Nephron (organoid): ENCODE measurements around the gene ATXN7L1.
"Not testable (repeated sequence)": the region's sequence is repeated elsewhere in the genome, so short reads cannot be mapped to it uniquely, and the experiment has no call there.

ENCODE experiments used
- H3K27ac Mint-ChIP-seq, 3 experiments: 2 replicates each; pipeline ENCODE4 v1.8.0; 2020; ENCODE audit warnings: mixed read lengths in 3 of 3, mild to moderate bottlenecking in 2 of 3, moderate library complexity in 1 of 3
- H3K27me3 Mint-ChIP-seq: 2 replicates; pipeline ENCODE4 v1.8.0; 2021; ENCODE audit warnings: low read depth, mild to moderate bottlenecking, moderate library complexity, mixed read lengths
- H3K36me3 Mint-ChIP-seq: 2 replicates; pipeline ENCODE4 v1.8.0; 2020; ENCODE audit warnings: low read depth, mixed read lengths
- H3K4me1 Mint-ChIP-seq: 2 replicates; pipeline ENCODE4 v1.8.0; 2020; ENCODE audit warnings: mixed read lengths
- H3K4me3 Mint-ChIP-seq, 3 experiments: 2 replicates each; pipeline ENCODE4 v1.8.0; 2020; ENCODE audit warnings: mild to moderate bottlenecking in 3 of 3, mixed read lengths in 3 of 3, moderate library complexity in 2 of 3
- H3K9me3 Mint-ChIP-seq: 2 replicates; pipeline ENCODE4 v1.8.0; 2020; ENCODE audit warnings: mixed read lengths
- CTCF ChIP-seq, 3 experiments: fragments of 200-600 bp; sonication (generic); IDR thresholded peaks; one replicate each; pipeline ENCODE4 v1.5.0; 2021; ENCODE audit warnings: antibody characterized with exemption in 3 of 3; ENCODE audit not compliant: unreplicated experiment in 3 of 3

ATXN7L1 gene

DNA sequence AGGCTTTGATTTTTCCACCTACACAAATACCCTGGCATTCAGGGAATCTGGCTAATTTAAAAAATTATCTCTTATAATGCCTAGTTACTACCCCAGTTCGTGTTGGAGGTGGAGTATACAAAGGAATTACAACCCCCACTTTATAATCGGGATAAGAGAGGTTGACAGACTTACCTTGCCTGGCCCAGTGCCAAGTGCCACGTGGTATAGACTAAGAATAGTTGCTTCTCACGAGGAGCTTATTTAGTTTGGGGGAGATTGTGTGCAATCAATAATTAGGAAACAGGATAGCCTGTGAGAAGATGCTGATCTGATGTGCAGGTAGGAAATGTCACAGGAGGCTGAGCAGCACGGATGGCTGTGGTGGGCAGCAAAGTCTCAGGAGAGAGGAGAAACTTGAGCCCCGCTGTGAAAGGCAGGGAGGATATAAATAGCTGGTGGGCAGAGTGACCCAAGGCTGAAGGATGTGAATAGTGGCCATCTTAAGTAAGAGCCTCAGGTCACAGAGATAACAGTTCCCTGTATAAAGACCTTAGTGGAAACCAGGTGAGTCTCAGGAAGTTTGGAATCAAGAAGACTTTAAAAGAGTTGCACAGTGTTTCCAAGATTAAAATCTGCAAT is 11.3 kb upstream of the ATXN7L1 start:
- peaks cover 5% of the 10 kb centered on the region for H3K9me3 Mint-ChIP-seq
- no peaks in the 10 kb centered on the region for H3K27me3 Mint-ChIP-seq
- peaks cover 9% of the 10 kb centered on the region for H3K36me3 Mint-ChIP-seq
- H3K4me1 Mint-ChIP-seq = peaks cover 6% of the 10 kb centered on the region
- H3K4me3 Mint-ChIP-seq = no peak overlapping the region
- H3K27ac Mint-ChIP-seq = no peak overlapping the region
- no peak for TF ChIP-seq CTCF (IDR thresholded peaks at IDR 0.05; ENCODE audit: unreplicated experiment in 3 of 3)

DNA sequence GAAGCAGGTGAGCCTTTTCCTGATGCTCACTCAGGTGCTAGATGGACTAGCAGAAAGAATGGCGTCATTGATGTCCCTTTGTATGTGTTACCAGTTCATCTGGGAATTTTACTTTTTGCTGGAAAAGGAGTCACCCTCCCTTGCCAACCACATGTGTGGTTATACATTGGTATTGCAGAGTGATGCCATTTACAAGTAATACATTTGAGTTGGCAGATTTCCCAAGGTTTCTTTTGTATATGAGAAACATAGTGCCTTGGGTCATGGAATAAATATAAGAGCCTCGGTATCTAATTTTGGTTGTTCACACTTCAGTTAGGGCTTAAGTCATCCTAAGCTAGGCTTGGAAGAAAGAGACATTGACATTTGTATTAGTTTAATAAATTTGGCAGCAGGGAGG is 10.4 kb upstream of the ATXN7L1 start:
- no peak for TF ChIP-seq CTCF (IDR thresholded peaks at IDR 0.05; ENCODE audit: unreplicated experiment in 3 of 3)
- H3K27ac Mint-ChIP-seq = no peak overlapping the region
- H3K27me3 Mint-ChIP-seq = no peaks in the 10 kb centered on the region
- H3K36me3 Mint-ChIP-seq = peaks cover 9% of the 10 kb centered on the region
- H3K4me3 Mint-ChIP-seq = no peak overlapping the region
- peaks cover 5% of the 10 kb centered on the region for H3K9me3 Mint-ChIP-seq
- peaks cover 6% of the 10 kb centered on the region for H3K4me1 Mint-ChIP-seq

GRCh38 chr7:105885387-105886111 is 9.2 kb upstream of the ATXN7L1 start:
- Mint-ChIP-seq H3K4me1 (peaks cover 6% of the 10 kb centered on the region), H3K9me3 (peaks cover 5% of the 10 kb centered on the region), H3K36me3 (peaks cover 9% of the 10 kb centered on the region), H3K4me3 (no peak overlapping the region), H3K27ac (peak overlapping the region in 1 of 3 experiments; percentile 39), H3K27me3 (peaks cover 11% of the 10 kb centered on the region)
- TF ChIP-seq CTCF (IDR thresholded peaks at IDR 0.05; ENCODE audit: unreplicated experiment in 3 of 3) = no peak

DNA sequence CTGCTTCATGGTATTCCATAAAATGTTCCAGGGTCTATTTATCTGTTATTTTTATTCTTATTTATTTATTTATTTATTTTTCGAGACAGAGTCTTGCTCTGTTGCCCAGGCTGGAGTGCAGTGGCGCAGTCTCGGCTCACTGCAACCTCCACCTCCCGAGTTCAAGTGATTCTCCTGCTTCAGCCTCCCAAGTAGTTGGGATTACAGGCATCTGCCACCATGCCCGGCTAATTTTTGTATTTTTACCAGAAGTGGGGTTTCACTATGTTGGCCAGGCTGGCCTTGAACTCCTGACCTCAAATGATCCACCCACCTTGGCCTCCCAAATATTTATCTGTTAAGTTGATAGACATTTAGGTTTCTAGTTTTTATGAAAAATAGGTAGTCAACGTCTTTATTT is 6.8 kb upstream of the ATXN7L1 start:
- H3K27ac Mint-ChIP-seq, H3K36me3 Mint-ChIP-seq: not testable (repeated sequence)

DNA sequence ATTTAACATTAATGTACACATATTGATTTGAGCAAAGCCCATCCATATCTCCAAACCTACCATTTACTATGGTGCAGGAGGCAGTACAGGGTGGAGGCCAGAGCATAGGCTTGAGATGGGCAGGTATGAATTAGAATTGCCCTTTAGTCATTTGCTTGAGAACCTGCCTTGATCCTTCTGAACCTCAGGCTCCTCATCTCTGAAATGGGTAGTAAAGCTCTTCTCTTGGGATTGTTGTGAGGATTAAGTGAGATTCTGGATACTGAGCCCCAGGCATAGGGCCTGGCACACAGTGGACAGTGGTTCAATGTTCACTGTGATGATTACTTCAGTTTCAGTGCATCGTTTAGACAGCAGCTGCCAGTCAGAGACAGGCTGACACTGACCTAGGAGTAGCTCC is 5.0 kb upstream of the ATXN7L1 start:
- Mint-ChIP-seq H3K27me3 (peaks cover 33% of the 10 kb centered on the region), H3K4me1 (peaks cover 13% of the 10 kb centered on the region), H3K4me3 (no peak overlapping the region), H3K36me3 (peaks cover 9% of the 10 kb centered on the region), H3K9me3 (peaks cover 5% of the 10 kb centered on the region), H3K27ac (no peak overlapping the region)
- TF ChIP-seq CTCF (IDR thresholded peaks at IDR 0.05; ENCODE audit: unreplicated experiment in 3 of 3) = no peak

More for the DNA sequence above, 6.8 kb upstream of the ATXN7L1 start:
- not testable (repeated sequence) for H3K9me3 Mint-ChIP-seq, H3K4me3 Mint-ChIP-seq
- peaks cover 10% of the 10 kb centered on the region for H3K4me1 Mint-ChIP-seq
- H3K27me3 Mint-ChIP-seq = peaks cover 22% of the 10 kb centered on the region

GRCh38 chr7:105880571-105881330 is 4.4 kb upstream of the ATXN7L1 start:
- H3K4me1 Mint-ChIP-seq = peaks cover 20% of the 10 kb centered on the region
- H3K9me3 Mint-ChIP-seq = peaks cover 5% of the 10 kb centered on the region
- H3K4me3 Mint-ChIP-seq = no peak overlapping the region
- H3K27me3 Mint-ChIP-seq = peaks cover 33% of the 10 kb centered on the region
- peaks cover 9% of the 10 kb centered on the region for H3K36me3 Mint-ChIP-seq
- H3K27ac Mint-ChIP-seq = no peak overlapping the region
- no peak for TF ChIP-seq CTCF (IDR thresholded peaks at IDR 0.05; ENCODE audit: unreplicated experiment in 3 of 3)
